Mesothelial cell of epicardium (in vitro differentiated cells): ENCODE measurements around the gene SLC46A1. TPM values are rescaled to one million over a fixed set of nuclear protein-coding genes. Genes with fewer than 3 reads are reported as not detected.

Experiments
- DNase-seq, 2 experiments: peaks; one replicate each; pipeline ENCODE4 v3.0.0; 2021; ENCODE audit warnings: low spot score in 2 of 2; ENCODE audit not compliant: unreplicated experiment in 2 of 2
- H3K27ac Mint-ChIP-seq: 2 replicates; pipeline ENCODE4 v1.8.0; 2021; ENCODE audit warnings: mixed read lengths
- H3K27me3 Mint-ChIP-seq: 2 replicates; pipeline ENCODE4 v1.8.0; 2021; ENCODE audit warnings: low read depth, mixed read lengths
- H3K36me3 Mint-ChIP-seq: 2 replicates; pipeline ENCODE4 v1.8.0; 2021; ENCODE audit warnings: mixed read lengths
- H3K4me1 Mint-ChIP-seq: 2 replicates; pipeline ENCODE4 v1.8.0; 2021; ENCODE audit warnings: mixed read lengths
- H3K4me3 Mint-ChIP-seq: 2 replicates; pipeline ENCODE4 v1.8.0; 2021; ENCODE audit warnings: mild to moderate bottlenecking, moderate library complexity, mixed read lengths
- H3K9me3 Mint-ChIP-seq: 2 replicates; pipeline ENCODE4 v1.8.0; 2021; ENCODE audit warnings: mixed read lengths
- microRNA-seq: library from miRNA; unstranded; fragments of <30 nt; microRNA quantifications from one replicate; pipeline ENCODE4 v1.2.0, GENCODE V29; 2021; ENCODE audit warnings: inconsistent platforms, mixed read lengths
- total RNA-seq: library from RNA; stranded (reverse); gene quantifications from 3 replicates; pipeline ENCODE4 v1.2.1, GENCODE V29; 2021
- TF ChIP-seq, protein P1 (sequence below): fragments of 200-600 bp; sonication (generic); IDR thresholded peaks from one replicate; pipeline ENCODE4 v1.5.0; 2021; ENCODE audit warnings: antibody characterized with exemption; ENCODE audit not compliant: unreplicated experiment

SLC46A1 gene
- total RNA-seq, 1 donor from 2014 or later = 13.3 TPM

- Mint-ChIP-seq H3K4me3 (no peak overlapping the region), H3K4me1 (no peaks in the 10 kb centered on the region), H3K9me3 (no peaks in the 10 kb centered on the region), H3K27me3 (no peaks in the 10 kb centered on the region), H3K27ac (no peak overlapping the region), H3K36me3 (peaks cover 31% of the 10 kb centered on the region)
- TF ChIP-seq, protein P1, sequence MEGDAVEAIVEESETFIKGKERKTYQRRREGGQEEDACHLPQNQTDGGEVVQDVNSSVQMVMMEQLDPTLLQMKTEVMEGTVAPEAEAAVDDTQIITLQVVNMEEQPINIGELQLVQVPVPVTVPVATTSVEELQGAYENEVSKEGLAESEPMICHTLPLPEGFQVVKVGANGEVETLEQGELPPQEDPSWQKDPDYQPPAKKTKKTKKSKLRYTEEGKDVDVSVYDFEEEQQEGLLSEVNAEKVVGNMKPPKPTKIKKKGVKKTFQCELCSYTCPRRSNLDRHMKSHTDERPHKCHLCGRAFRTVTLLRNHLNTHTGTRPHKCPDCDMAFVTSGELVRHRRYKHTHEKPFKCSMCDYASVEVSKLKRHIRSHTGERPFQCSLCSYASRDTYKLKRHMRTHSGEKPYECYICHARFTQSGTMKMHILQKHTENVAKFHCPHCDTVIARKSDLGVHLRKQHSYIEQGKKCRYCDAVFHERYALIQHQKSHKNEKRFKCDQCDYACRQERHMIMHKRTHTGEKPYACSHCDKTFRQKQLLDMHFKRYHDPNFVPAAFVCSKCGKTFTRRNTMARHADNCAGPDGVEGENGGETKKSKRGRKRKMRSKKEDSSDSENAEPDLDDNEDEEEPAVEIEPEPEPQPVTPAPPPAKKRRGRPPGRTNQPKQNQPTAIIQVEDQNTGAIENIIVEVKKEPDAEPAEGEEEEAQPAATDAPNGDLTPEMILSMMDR = no peak
- DNase-seq = no peak
These were observed 58.6 kb downstream of the SLC46A1 start for GRCh38 chr17:28347261-28347891.

DNA sequence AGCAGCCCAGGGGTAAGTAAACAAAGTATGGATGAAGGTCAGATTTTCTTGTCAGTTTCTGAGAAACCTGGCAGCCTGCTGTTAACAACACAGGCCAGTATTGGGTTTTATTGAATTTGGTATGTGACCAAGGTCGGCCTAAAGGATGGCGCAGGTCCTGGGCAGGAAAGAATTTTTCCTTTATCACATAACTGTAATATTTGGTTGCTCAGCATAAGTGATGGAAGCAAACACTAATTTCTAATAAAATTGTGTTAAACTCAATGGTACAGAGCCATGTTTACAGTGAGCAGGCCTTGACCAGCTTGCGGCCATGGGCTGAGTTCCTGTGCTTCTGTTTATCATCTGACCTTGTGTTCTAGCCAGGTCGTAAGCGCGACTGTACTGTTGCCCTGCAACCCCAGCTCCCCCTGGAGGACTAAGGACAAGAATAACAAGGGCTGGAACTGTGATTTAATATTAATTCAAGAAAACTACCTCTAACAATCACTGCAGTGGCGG, 59.2 kb downstream of the SLC46A1 start:
- Mint-ChIP-seq H3K27ac (no peak overlapping the region), H3K36me3 (peaks cover 28% of the 10 kb centered on the region), H3K27me3 (no peaks in the 10 kb centered on the region), H3K4me1 (no peaks in the 10 kb centered on the region), H3K4me3 (no peak overlapping the region), H3K9me3 (no peaks in the 10 kb centered on the region)
- TF ChIP-seq, protein P1 = no peak
- no peak for DNase-seq

DNA sequence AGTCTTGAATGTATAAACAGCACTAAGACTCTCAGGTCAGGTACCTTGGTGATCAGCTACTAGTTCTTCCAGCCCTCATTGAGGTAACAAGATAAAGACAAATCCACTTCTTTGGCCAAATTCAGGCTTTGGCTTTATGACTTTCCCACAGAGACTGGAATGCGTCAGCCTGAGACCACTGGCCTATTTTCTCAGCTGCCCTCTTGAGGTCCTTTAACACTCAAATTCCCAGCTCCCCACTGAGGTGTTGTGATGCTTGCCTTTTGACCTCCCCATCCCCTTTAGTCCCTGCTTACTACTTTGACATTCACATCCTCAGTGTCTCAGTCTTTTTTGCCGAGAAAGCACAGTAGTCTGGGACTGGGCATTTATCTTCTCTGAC, 59.8 kb downstream of the SLC46A1 start:
- Mint-ChIP-seq H3K4me3 (no peak overlapping the region), H3K9me3 (no peaks in the 10 kb centered on the region), H3K27me3 (no peaks in the 10 kb centered on the region), H3K36me3 (peaks cover 29% of the 10 kb centered on the region), H3K27ac (no peak overlapping the region), H3K4me1 (no peaks in the 10 kb centered on the region)
- DNase-seq = no peak
- TF ChIP-seq, protein P1 = no peak

- TF ChIP-seq, protein P1 = no peak
- H3K9me3 Mint-ChIP-seq = no peaks in the 10 kb centered on the region
These were observed 60.4 kb downstream of the SLC46A1 start for GRCh38 chr17:28345419-28346198.

More at GRCh38 chr17:28345419-28346198, 60.4 kb downstream of the SLC46A1 start:
- Mint-ChIP-seq H3K36me3 (peaks cover 24% of the 10 kb centered on the region), H3K4me3 (no peak overlapping the region), H3K27me3 (no peaks in the 10 kb centered on the region), H3K27ac (no peak overlapping the region), H3K4me1 (no peaks in the 10 kb centered on the region)
- DNase-seq = no peak

Small RNAs within 50 kb of the gene (microRNA-seq; reads per million reads assigned to microRNA genes)
- gene MIR4723 = 2.1 reads per million

Other genes starting within 250 kb of the SLC46A1 start
- 43.0 to 45.5 TPM (median 43.3 TPM) in 3 replicates for gene TMEM97, start 87.0 kb downstream of the SLC46A1 start, total RNA-seq
- gene IFT20, start 70.7 kb downstream of the SLC46A1 start, total RNA-seq = 36.7 to 40.2 TPM (median 39.8 TPM) in 3 replicates
- gene TNFAIP1, start 70.5 kb downstream of the SLC46A1 start, total RNA-seq = 35.8 to 41.8 TPM (median 37.6 TPM) in 3 replicates
- 60.8 to 61.0 TPM (median 60.9 TPM) in 3 replicates for gene POLDIP2, start 48.7 kb downstream of the SLC46A1 start, total RNA-seq
- not detected in 3 replicates for gene SEBOX, start 41.0 kb downstream of the SLC46A1 start, total RNA-seq
- gene VTN, start 35.9 kb downstream of the SLC46A1 start, total RNA-seq = 0.47 to 0.51 TPM (median 0.50 TPM) in 3 replicates
- 17.3 to 19.0 TPM (median 17.3 TPM) in 3 replicates for gene SARM1, start 34.5 kb downstream of the SLC46A1 start, total RNA-seq
- not detected in 3 replicates for gene SLC13A2, start 67.4 kb upstream of the SLC46A1 start, total RNA-seq
- gene FOXN1, start 100.1 kb upstream of the SLC46A1 start, total RNA-seq = 0.34 to 0.42 TPM (median 0.34 TPM) in 3 replicates
- gene UNC119, start 146.4 kb upstream of the SLC46A1 start, total RNA-seq = 61.0 to 66.2 TPM (median 61.2 TPM) in 3 replicates
- 75.2 to 80.7 TPM (median 78.7 TPM) in 3 replicates for gene PIGS, start 165.3 kb upstream of the SLC46A1 start, total RNA-seq
- gene ALDOC, start 170.7 kb upstream of the SLC46A1 start, total RNA-seq = 22.6 to 24.6 TPM (median 22.6 TPM) in 3 replicates
- gene SPAG5, start 192.8 kb upstream of the SLC46A1 start, total RNA-seq = 32.1 to 45.2 TPM (median 42.0 TPM) in 3 replicates
- 24.0 to 31.3 TPM (median 26.3 TPM) in 3 replicates for gene RSKR, start 208.0 kb upstream of the SLC46A1 start, total RNA-seq
- gene BLTP2, start 238.9 kb upstream of the SLC46A1 start, total RNA-seq = 155 to 162 TPM (median 157 TPM) in 3 replicates